Suprapubic skin (tissue), 4 donors: Measurements from ENCODE around the gene KRTAP2-4. TPM values are rescaled to one million over a fixed set of nuclear protein-coding genes. Genes with fewer than 3 reads are reported as not detected.
"Not testable (repeated sequence)": the region's sequence is repeated elsewhere in the genome, so short reads cannot be mapped to it uniquely, and the experiment has no call there.

Source experiments
- DNase-seq, 2 donors: peaks; one replicate each; pipeline ENCODE4 v3.0.0-alpha.2; 2019; ENCODE audit warnings: low spot score in 2 of 2
- H3K27ac ChIP-seq: fragments of 200-600 bp; sonication (generic); one replicate; pipeline ENCODE4 v1.5.1; 2019
- H3K27me3 ChIP-seq: fragments of 200-600 bp; sonication (generic); one replicate; pipeline ENCODE4 v1.5.1; 2019
- H3K36me3 ChIP-seq: fragments of 200-600 bp; sonication (generic); one replicate; pipeline ENCODE4 v1.5.1; 2019
- H3K4me1 ChIP-seq: fragments of 200-600 bp; sonication (generic); one replicate; pipeline ENCODE4 v1.5.1; 2019
- H3K4me3 ChIP-seq: fragments of 200-600 bp; sonication (generic); one replicate; pipeline ENCODE4 v1.5.1; 2019; ENCODE audit warnings: mild to moderate bottlenecking
- H3K9me3 ChIP-seq: fragments of 200-600 bp; sonication (generic); one replicate; pipeline ENCODE4 v1.5.1; 2019
- EP300 ChIP-seq: sonication (generic); formaldehyde crosslinking; IDR thresholded peaks from one replicate; pipeline ENCODE4 v1.6.1; 2017; ENCODE audit warnings: antibody characterized with exemption
- POLR2A ChIP-seq, 2 donors: fragments of 450-650 bp; IDR thresholded peaks; one replicate each; pipeline ENCODE4 v1.6.1; 2017; ENCODE audit warnings: antibody characterized with exemption in 2 of 2, mild to moderate bottlenecking in 2 of 2, moderate library complexity in 2 of 2
- POLR2AphosphoS5 ChIP-seq, 3 donors: sonication (generic); formaldehyde crosslinking; IDR thresholded peaks; one replicate each; pipeline ENCODE4 v1.6.1; 2017; ENCODE audit warnings: antibody characterized with exemption in 3 of 3
- WGBS: methylation state at CpG from one replicate; pipeline ENCODE4 v1.1.5; 2018; 5-methylcytosine and 5-hydroxymethylcytosine counted together
- total RNA-seq, 4 donors: library from RNA; depleted of rRNA; stranded (reverse); fragments of >200 nt; gene quantifications; one replicate each; pipeline ENCODE4 v1.1.0, GENCODE V29; 2016
- TF ChIP-seq, protein P1 (sequence below), 2 donors: fragments of 200-600 bp in 1 of 2; fragments of 450-650 bp in 1 of 2; sonication (generic) in 1 of 2; IDR thresholded peaks; one replicate each; pipeline ENCODE4 v1.5.1; 2016 to 2019; ENCODE audit warnings: antibody characterized with exemption in 2 of 2, mild to moderate bottlenecking in 1 of 2, moderate library complexity in 1 of 2

Gene KRTAP2-4
- total RNA-seq, 4 donors from 2014 or later, result 6.5 to 76.9 (median 13.4) TPM; not detected in 1

DNA sequence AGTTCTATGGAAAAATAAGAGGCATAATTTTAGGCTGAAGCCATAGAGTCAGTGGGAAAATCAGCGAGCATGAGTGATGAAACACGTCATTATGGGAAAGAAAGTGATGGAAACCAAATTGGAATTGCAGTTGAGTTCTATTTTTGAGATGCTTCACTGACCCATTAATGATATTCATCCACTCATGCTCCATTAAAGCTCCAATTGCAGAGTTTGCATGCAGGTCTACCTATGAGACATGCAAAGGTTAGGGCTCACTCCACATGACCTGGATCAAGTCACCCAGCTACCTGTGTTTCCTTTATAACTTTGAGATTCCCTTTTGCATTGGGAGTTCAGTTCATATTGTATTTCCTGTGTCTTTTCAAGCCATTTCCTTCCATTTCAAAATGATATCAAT is 8.0 kb upstream of the KRTAP2-4 start:
- Histone ChIP-seq H3K4me1 (no peaks in the 10 kb centered on the region), H3K4me3 (no peak overlapping the region), H3K27ac (no peak overlapping the region), H3K36me3 (no peaks in the 10 kb centered on the region), H3K27me3 (no peaks in the 10 kb centered on the region), H3K9me3 (no peaks in the 10 kb centered on the region)
- WGBS, result 92% methylated on average over 2 of the region's 2 CpGs
- TF ChIP-seq POLR2AphosphoS5 (IDR thresholded peaks at IDR 0.05) (no peak), POLR2A (IDR thresholded peaks at IDR 0.05) (no peak), EP300 (no peak)
- TF ChIP-seq, protein P1, sequence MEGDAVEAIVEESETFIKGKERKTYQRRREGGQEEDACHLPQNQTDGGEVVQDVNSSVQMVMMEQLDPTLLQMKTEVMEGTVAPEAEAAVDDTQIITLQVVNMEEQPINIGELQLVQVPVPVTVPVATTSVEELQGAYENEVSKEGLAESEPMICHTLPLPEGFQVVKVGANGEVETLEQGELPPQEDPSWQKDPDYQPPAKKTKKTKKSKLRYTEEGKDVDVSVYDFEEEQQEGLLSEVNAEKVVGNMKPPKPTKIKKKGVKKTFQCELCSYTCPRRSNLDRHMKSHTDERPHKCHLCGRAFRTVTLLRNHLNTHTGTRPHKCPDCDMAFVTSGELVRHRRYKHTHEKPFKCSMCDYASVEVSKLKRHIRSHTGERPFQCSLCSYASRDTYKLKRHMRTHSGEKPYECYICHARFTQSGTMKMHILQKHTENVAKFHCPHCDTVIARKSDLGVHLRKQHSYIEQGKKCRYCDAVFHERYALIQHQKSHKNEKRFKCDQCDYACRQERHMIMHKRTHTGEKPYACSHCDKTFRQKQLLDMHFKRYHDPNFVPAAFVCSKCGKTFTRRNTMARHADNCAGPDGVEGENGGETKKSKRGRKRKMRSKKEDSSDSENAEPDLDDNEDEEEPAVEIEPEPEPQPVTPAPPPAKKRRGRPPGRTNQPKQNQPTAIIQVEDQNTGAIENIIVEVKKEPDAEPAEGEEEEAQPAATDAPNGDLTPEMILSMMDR (IDR thresholded peaks at IDR 0.05), result no peak
- DNase-seq, result no peak

DNA sequence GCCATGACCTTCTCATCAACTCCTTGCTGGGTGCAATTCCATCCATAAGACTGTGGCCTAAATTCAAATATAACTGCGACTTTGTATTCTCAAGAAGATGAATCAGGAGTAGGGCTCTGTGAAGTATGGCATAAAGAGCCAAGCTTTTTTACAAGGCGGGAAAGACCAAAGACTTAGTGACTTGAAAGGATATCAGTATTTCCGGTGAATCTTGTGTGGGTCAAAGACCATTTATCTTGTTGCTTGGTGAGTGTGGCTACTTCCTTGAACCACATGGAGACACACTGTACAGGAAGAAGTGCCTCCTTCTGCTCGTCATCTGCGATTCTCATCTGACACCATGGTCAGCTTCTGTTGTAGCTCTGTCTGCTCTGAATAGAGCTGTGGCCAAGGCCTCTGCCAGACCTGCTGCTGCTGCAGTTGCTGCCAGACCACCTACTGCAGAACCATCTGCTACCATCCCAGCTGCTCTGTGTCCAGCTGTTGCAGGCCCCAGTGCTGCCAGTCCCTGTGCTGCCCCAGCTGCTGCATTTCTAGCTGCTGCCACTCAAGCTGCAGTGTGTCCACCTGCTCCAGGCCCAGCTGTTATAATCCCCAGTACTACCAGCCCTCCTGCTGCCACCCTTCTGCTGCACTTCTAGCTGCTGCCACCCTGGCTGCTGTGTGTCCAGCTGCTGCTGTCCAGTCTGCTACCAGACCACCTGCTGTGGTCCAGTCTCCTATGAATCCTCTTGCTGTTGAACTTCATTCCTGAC is 6.1 kb upstream of the KRTAP2-4 start:
- no peak for DNase-seq
- Histone ChIP-seq H3K4me3 (no peak overlapping the region), H3K9me3 (no peaks in the 10 kb centered on the region), H3K4me1 (no peaks in the 10 kb centered on the region), H3K27ac (no peak overlapping the region), H3K27me3 (no peaks in the 10 kb centered on the region), H3K36me3 (no peaks in the 10 kb centered on the region)
- TF ChIP-seq POLR2A (IDR thresholded peaks at IDR 0.05), result no peak
- TF ChIP-seq, protein P1 (IDR thresholded peaks at IDR 0.05), result no peak
- TF ChIP-seq POLR2AphosphoS5 (IDR thresholded peaks at IDR 0.05), result no peak
- no peak for TF ChIP-seq EP300
- 79% methylated on average over 5 of the region's 5 CpGs for WGBS

DNA sequence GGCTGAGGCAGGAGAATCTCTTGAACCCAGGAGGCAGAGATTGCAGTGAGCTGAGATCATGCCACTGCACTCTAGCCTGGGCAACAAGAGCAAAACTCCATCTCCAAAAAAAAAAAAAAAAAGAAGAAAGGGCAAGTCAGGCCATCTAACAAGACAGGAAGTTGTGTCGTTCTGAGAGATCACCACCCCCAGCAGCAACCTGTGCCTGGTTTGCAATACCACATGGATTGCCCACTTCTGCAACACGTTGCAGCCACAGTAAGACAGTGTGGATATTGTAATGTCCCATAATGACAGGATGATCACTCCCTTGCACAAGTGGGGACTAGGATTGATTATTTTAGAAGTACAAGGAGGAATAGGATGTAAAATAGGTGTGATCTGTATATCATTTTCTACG is 3.4 kb upstream of the KRTAP2-4 start:
- no peaks in the 10 kb centered on the region for H3K4me1 ChIP-seq
- TF ChIP-seq EP300 (no peak), POLR2AphosphoS5 (IDR thresholded peaks at IDR 0.05) (no peak), POLR2A (IDR thresholded peaks at IDR 0.05) (no peak)
- TF ChIP-seq, protein P1 (IDR thresholded peaks at IDR 0.05), result no peak
- no peak for DNase-seq

DNA sequence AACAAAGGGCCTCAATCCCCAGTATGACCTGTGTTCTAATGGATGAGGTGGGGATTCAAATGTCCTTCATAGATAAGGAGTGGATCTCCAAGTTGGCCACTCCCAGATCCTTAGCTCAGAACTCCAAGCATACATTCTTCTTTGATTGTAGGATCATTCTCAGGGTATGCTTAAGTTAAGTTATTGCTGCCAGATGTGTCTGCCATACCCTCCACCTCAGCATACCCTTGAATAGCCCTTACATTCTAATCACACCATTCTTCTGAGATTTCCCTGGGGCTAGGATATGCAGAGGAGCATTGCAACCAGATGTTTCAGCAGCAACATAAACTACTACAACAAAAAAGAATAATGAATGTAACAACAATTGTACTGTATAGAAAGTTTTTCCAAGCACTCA is 1.6 kb upstream of the KRTAP2-4 start:
- no peaks in the 10 kb centered on the region for H3K4me1 ChIP-seq
- no peak overlapping the region for H3K27ac ChIP-seq
- no peaks in the 10 kb centered on the region for H3K36me3 ChIP-seq
- TF ChIP-seq, protein P1 (IDR thresholded peaks at IDR 0.05), result no peak
- TF ChIP-seq POLR2AphosphoS5 (IDR thresholded peaks at IDR 0.05) (no peak), POLR2A (IDR thresholded peaks at IDR 0.05) (no peak), EP300 (no peak)
- no peaks in the 10 kb centered on the region for H3K9me3 ChIP-seq
- H3K4me3 ChIP-seq, result no peak overlapping the region
- H3K27me3 ChIP-seq, result no peaks in the 10 kb centered on the region
- no peak for DNase-seq

More for the DNA sequence above, 3.4 kb upstream of the KRTAP2-4 start:
- WGBS, result 79% methylated on average over 3 of the region's 3 CpGs
- no peaks in the 10 kb centered on the region for H3K9me3 ChIP-seq
- no peaks in the 10 kb centered on the region for H3K36me3 ChIP-seq
- no peak overlapping the region for H3K27ac ChIP-seq
- H3K4me3 ChIP-seq, result no peak overlapping the region
- no peaks in the 10 kb centered on the region for H3K27me3 ChIP-seq

DNA sequence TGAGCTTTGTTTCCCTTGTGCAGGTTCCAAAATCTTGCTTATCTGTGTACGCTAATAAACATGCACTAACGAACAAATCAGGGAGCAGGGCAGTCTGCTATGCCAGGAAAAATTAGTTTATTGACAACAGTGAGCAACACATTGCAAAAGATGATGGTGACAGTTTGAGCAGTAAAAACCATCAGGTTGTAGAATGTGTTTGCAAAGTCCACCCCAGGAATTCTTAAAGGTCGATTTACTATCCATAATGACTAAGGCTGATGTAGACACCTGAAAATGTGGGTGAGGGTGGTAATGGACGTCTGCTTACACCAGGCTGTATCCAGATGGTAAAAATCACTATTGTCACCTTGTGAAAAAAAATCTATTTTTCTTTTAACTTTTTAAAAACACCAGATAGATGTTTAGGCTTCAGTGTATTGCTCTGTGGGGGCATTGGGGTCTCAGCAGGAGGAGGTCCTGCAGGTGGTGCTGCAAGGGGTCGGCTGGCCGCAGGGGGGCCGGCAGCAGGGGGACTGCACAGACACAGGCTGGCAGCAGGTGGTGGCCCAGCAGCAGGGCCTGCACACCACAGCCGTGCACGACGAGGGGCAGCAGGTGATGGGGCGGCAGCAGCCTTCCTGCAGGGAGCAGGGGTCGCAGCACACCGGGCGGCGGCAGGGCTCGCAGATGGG is 526 bp downstream of the KRTAP2-4 start:
- not testable (repeated sequence) for H3K4me1 ChIP-seq, H3K9me3 ChIP-seq, DNase-seq, H3K4me3 ChIP-seq, H3K27ac ChIP-seq, H3K36me3 ChIP-seq, H3K27me3 ChIP-seq
- 80% methylated on average over 7 of the region's 16 CpGs for WGBS
